Stimulated activated CD8-positive, alpha-beta memory T cell treated with anti-CD3 and anti-CD28 coated beads, Interleukin-12 subunit alpha, Interleukin-12 subunit beta, amount 100 ng/mL, for 24 hours (primary cell): Measurements from ENCODE around the gene PLA2G12B.
"Not testable (repeated sequence)": the region's sequence is repeated elsewhere in the genome, so short reads cannot be mapped to it uniquely, and the experiment has no call there.

Source experiments
- DNase-seq: peaks from one replicate; pipeline ENCODE4 v3.0.0-alpha.2; 2020; ENCODE audit errors: extremely low read depth

Gene PLA2G12B

DNA sequence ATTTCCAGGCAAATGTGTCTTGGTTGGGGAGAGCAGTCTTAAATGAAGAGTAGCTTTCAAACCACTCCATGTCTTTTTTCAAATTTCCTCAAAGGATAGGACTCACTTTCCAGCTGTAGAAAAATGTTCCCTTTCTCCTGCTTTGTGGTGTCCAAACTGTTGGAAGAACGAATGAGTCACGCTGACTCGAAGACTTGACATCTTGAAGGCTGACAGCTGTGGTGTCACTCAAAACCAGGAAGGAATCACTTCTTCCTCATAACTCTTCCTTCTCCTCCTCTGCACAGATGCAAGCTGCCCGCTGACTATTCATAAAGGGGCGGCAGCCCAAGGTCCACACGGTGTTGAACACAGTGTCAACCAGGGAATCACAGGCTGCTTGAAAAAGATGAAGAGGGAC is 19.2 kb downstream of the PLA2G12B start:
- no peak for DNase-seq

DNA sequence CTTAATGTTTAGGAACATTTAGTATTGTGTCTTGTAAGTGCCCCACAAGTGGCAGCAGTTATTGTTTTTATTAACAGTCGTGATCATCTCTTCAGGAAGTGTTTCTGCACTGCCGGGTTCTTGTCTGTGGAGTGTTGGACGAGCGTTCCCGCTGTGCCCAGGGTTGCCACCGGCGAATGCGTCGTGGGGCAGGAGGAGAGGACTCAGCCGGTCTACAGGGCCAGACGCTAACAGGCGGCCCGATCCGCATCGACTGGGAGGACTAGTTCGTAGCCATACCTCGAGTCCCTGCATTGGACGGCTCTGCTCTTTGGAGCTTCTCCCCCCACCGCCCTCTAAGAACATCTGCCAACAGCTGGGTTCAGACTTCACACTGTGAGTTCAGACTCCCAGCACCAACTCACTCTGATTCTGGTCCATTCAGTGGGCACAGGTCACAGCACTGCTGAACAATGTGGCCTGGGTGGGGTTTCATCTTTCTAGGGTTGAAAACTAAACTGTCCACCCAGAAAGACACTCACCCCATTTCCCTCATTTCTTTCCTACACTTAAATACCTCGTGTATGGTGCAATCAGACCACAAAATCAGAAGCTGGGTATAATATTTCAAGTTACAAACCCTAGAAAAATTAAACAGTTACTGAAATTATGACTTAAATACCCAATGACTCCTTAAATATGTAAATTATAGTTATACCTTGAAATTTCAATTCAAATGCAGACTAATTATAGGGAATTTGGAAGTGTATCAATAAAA is 22.2 kb downstream of the PLA2G12B start:
- DNase-seq, result no peak

DNA sequence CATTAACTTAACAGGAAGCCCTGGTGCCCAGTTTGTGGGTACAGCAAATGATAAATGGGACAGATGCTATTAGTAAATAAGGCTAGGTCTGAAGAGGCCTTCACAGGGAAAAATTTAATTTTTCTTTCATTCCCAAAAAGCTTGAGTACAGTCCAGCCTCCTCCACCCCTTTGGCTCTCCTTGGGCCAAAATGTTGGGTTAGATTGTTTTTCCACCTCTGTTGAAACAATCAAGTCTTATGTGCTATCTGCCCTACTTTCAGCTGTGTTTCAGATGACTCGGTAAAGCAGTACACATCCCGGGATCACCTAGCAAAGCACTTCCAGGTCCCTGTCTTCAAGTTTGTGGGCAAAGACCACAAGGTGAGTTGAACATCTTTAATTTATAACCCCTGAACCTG is 24.3 kb downstream of the PLA2G12B start:
- DNase-seq, result no peak

DNA sequence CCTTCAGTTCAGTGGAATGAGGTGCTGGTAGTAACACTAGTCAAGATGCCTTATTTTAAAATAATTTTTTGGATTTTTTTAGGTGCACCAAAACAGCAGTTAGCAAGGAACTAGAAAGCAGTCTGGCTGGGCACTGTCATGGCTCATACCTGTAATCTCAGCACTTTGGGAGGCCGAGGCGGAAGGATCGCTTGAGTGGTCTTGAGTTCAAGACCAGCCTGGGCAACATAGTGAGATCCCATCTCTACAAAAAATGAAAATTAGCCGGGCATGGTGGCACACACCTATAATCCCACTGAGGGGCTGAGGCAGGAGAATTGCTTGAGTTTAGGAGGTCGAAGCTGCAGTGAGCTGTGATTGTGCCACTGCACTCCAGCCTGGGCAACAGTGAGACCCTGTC is 25.8 kb downstream of the PLA2G12B start:
- DNase-seq, result no peak

DNA sequence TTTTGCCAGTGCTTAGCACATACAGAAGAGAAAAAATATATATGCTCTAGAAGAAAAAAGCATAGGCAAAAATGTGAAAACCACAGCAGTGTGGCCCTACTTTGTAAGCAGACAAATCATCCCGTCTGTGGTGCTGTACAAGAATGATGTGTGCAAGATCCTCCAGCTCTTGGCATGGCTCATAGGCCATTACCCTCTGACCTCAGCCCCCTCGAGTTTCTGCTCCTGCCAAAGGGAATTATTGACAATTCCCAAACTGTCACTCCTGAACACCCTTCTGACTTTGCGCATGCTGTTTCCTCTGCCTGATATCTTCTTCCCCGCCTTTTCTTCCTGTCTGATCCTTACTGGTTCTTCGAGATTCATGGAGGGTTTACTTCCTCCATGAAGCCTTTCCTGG is 27.1 kb downstream of the PLA2G12B start:
- no peak for DNase-seq

DNA sequence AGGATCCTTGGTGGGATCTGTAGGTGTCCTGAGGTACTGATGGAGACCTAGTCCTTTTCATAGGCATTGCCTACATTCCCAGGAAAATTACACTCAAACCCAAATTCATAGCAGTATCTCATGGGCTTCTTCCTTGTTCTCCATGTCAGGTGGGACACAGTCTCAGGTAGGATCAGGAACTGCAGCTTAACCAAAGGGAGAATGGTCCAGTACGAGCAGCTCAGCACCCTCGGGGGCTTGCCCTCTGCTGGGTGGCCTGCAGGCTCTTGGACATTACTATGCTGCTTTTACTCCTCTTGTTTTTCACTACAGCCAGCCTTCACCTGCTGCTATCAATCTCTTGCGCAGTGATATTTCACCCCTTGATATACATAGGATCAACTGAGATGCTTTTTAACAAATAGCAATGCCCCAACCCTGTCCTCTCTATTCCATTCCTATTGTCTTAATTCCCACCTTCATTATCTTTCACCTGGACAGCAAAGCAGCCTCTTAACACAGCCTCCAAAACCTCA is 28.6 kb downstream of the PLA2G12B start:
- DNase-seq, result no peak

DNA sequence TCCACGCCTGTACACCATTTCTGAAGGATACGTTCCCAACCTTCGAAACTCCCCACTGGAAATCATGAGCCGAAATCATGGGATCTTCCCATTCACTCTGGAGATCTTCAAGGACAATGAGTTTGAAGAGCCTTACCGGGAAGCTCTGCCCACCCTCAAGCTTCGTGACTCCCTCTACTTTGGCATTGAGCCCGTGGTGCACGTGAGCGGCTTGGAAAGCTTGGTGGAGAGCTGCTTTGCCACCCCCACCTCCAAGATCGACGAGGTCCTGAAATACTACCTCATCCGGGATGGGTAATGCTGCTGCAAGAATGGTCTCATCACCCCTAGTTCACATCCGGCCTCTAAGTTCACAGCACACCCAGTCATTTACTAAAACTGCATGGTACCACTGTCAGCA is 30.3 kb downstream of the PLA2G12B start:
- no peak for DNase-seq

DNA sequence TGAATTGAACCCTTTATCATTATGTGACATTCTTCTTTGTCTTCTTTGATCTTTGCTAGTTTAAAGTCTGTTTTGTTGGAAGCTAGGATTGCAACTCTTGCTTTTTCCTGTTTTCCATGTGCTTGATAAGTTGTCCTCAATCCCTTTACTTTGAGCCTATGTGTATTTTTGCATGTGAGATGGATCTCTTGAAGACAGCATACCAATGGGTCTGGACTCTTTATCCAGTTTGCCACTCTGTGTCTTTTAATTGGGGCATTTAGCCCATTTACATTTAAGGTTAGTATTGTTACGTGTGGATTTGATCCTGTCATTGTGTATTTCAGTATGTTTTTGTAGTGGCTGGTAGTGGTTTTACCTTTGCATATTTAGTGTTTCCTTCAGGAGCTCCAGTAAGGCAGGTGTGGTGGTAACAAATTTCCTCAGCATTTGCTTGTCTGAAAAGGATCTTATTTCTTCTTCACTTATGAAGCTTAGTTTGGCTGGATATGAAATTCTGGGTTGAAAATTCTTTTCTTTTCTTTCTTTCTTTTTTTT is 33.4 kb downstream of the PLA2G12B start:
- not testable (repeated sequence) for DNase-seq

DNA sequence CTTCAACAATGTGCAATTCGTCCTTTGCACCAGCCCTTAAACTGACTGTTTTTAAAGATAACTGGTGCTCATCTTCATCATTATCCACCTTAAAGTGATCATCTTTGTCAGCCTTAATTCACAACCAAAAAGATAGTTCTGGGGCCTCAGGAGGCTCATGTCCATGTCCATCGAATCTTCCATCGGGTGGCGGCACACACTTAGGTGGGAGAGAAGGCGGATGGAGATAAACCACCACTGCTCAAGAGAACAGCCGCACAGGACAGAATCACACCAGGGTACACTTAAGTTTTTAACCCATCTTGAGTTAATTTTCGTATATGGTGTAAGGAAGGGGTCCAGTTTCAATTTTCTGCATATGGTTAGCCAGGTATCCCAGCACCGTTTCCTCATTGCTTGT is 36.3 kb downstream of the PLA2G12B start:
- DNase-seq, result no peak

DNA sequence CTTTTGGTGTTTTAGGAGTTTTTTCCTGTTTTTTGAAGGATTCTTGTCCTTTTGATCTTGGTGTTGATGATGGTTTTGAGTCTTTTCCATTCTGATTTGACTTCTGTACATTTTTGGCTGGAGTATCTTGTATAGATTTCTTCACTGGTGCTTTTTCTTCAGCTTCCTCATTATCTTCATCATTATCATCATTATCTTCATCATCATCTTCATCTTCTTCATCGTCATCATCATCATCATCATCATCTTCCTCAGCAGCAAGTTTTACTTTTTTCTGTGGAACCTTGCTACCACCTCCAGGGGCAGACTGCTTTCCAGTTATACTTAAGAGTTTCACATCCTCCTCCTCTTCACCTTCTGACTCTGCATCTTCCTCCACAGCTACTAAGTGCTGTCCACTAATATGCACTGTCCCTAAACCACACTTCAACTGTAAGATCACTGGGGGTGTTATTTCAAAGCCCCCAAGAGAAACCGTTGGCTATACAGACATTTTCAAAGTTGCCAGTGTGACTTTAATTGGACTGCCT is 36.7 kb downstream of the PLA2G12B start:
- DNase-seq, result not testable (repeated sequence)

DNA sequence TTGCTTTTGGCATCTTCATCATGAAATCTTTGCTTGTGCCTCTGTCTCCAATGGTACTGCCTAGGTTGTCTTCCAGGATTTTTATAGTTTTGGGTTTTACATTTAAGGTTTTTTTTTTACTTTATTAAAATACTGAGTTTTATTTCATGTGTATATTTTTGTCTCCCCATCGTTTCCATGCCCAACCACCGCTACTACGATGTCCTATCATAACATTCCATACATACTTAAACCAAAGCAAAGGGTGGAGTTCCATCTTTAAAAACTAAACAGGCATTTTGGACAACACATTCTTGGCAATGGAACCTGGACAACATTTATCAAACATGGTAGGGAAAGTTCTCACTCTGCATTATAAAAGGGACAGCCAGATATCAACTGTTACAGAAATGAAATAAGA is 37.4 kb downstream of the PLA2G12B start:
- not testable (repeated sequence) for DNase-seq

DNA sequence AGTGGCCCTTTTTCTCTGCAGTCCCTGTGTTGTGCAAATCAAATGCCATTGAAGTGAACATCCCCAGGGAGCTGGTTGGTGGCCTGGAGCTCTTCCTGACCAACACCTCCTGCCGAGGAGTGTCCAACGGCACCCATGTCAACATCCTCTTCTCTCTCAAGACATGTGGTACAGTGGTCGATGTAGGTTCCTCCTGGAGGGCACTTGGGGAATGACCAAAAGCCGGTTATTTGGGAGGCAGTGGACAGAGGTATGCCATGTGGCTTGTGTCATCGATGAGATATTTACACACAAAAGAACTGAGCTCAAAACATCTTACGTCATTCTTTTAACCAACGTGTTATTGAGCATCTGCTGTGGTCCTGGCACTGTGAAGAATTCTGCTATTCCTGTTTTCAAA is 41.3 kb downstream of the PLA2G12B start:
- DNase-seq, result no peak

DNA sequence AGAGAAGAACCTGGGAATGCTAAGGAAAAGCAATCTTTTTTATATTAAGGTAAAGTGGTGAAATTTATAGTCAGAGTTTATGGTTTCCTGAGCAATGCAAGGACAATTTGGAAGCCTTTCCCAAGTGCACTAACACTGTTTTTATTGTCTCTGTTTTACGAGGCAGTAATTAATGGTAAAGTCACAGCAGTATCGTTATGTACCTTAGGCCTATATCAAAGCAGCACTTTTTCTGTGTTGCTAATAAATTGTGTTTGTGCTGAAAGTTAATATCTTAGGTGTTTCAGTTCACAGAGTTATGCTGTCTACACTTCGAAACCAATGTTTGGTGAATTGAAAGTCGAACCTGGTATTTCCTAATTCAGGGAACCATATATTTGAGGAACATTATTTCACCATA is 41.9 kb downstream of the PLA2G12B start:
- no peak for DNase-seq

DNA sequence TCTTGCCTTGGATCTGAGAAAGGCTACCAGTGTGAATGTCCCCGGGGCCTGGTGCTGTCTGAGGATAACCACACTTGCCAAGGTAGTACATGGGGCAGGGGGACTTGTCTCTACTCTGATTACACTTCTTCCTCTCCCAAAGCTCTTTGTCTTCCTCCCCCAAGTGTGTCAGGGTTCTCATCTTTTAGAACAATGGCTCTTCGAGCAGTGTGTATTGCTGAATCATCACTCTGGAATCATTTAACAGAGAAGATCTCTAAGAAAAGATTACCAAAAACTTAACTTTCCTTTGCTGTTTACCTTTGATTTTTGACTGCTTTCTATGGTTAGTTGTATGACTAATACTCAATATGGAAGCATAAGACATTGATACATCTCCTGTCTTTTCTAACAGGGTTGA is 42.8 kb downstream of the PLA2G12B start:
- DNase-seq, result no peak

DNA sequence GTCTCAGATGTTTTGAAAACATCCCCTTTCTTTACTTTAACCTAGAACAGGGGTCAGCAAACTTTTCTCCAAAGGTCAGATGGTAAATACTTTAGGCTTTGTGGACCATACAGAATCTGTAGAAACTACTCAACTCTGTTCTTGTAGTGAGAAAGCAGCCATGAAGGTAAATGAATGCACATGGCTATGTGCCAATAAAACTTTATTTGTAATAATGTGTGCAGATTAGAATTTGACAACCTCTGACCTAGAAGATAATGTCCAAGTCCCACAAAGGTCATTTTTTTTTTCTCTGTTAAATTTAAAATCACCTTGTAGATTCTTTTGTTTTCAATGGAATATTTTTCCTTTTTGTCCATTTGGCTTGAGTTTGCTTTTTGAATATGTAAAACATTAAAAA is 43.9 kb downstream of the PLA2G12B start:
- DNase-seq, result no peak

DNA sequence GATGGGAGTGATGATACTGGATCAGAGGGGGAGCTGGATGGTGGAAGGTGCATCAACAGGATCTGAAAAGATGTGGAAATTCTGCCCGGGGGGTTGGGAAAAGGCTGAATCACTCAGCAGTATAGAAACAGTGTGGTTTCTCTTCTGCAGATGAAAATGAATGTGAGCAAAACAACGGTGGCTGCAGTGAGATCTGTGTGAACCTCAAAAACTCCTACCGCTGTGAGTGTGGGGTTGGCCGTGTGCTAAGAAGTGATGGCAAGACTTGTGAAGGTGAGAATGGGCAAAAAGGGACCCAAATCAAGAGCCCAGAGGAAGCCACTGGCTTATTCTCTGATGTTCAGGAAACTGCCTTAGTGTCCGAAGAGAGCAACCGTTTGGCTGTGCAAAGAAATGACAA is 48.2 kb downstream of the PLA2G12B start:
- DNase-seq, result no peak

DNA sequence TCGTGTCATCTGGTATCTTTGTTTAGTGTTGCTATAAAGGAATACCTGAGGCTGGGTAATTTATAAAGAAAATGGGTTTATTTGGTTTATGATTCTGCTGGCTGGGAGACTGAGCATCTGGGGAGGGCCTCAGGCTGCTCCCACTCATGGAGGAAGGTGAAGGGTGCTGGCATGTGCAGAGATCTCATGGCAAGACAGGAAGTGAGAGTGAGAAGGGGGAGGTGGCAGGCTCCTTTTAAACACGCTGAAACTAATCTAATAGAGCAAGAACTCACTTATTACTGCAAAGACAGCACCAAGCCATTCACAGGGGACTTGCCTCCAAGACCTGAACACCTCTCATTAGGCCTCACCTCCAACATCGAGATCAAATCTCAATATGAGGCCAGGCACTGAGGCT is 49.8 kb downstream of the PLA2G12B start:
- no peak for DNase-seq

DNA sequence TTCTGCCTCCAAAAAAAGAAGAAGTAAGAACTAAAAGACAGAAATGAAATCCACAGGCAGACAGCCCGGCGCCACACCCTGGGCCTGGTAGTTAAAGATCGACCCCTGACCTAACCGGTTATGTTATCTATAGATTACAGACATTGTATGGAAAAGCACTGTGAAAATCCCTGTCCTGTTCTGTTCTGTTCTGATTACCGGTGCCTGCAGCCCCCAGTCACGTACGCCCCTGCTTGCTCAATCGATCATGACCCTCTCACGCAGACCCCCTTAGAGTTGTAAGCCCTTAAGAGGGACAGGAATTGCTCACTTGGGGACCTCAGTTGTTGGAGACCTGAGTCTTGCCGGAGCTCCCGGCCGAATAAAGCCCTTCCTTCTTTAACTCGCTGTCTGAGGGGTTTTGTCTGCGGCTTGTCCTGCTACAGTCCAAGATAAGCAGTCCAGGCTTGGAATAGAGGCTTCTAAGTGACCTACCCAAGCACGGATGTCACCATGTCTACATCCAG is 50.6 kb downstream of the PLA2G12B start:
- not testable (repeated sequence) for DNase-seq

DNA sequence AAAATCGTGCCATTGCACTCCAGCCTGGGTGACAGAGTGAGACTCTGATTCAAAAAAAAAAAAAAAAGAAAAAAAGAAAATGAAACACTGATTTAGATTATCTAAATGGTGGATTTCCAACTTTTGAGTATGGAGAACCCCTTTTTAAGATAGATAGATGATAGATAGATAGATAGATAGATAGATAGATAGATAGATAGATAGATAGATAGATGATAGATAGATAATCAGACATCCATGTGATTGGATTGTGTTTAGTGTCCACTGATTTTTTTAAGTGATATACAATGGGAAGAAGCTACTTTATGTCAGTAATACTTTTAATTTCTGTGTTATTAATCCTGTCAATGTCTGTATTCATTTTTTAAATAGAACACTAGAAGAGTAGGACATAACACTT is 55.1 kb downstream of the PLA2G12B start:
- DNase-seq, result no peak

DNA sequence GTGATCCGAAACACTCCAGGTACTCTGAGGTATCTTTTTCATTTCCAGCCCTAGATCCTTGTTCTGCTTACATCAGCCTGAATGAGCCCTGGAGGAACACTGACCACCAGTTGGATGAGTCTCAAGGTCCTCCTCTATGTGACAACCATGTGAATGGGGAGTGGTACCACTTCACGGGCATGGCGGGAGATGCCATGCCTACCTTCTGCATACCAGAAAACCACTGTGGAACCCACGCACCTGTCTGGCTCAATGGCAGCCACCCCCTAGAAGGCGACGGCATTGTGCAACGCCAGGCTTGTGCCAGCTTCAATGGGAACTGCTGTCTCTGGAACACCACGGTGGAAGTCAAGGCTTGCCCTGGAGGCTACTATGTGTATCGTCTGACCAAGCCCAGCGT is 56.0 kb downstream of the PLA2G12B start:
- no peak for DNase-seq

DNA sequence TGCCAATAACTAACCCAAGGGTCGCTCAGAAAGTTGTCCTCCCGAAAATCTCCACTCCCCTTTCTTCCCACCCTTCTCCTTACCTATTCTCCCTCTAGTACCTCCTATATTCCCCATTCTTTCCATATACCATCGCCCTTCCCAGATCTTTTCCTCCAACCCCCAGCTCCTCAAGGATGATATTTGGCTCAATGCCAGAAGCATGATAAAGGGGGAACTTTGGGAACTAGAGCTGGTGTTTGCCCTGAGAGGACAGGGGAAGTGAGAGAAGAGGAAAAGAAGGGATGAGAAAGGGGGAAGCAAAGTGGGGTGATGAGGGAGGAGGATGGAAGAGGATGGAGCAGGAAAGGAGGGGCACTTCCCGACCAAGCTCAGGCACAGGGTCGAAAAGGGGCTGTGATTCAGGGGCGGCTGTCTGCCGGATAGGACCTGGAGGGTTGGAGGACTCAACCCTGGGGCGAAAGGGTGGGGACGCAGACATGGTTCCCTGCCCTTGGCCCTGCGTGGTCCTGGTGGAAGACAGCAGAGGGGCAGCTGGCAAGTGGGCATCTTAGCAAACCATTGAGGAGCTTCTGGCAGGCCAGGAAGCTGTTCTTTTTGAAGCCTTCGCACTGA is 59.3 kb downstream of the PLA2G12B start:
- DNase-seq, result no peak

DNA sequence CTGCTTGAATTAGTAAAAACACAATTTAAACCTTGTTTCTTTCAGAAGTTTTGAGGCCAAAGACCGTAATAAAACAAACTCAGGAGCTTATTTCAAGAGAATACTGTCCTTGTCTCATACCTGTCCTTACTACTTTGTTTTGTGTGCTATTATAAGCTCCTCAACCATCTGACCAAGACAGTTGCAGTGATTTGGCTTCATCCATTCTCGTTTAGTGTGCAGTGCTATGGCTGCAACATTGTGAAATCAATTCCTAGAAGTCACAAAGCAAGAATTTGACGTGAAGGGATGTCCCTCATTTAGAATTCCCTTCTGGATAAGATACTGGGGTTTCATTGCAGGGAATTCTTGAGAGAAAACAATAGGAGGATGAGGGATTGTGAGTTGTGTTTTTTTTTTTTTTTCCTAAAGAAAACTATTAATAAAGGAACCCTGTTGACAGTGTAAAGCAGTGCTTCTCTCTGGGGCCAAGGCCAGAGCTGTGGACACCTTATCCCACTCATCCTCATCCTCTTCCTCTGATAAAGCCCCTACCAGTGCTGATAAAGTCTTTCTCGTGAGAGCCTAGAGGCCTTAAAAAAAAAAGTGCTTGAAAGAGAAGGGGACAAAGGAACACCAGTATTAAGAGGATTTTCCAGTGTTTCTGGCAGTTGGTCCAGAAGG is 61.3 kb downstream of the PLA2G12B start, which contains the start of gene OIT3:
OIT3 (plus strand) TSS at position 604 of the 663 bp plus-strand sequence. CDS start 60 bp downstream, outside the sequence.
- DNase-seq, result no peak
